Subcutaneous preadipocyte (primary cell): Measurements from ENCODE around the gene CMTM3. TPM values are rescaled to one million over a fixed set of nuclear protein-coding genes. Genes with fewer than 3 reads are reported as not detected.

Experiments
- small RNA-seq: library from RNA; depleted of rRNA; stranded (forward); fragments of <200 nt; gene quantifications from one replicate; pipeline ENCODE3, GENCODE V24; 2012
- total RNA-seq: library from RNA; depleted of rRNA; stranded (reverse); fragments of >200 nt; gene quantifications from 2 replicates; pipeline ENCODE4 v1.2.3, GENCODE V29; 2012

The CMTM3 gene
- total RNA-seq = 15.8 and 17.4 TPM in 2 replicates

DNA sequence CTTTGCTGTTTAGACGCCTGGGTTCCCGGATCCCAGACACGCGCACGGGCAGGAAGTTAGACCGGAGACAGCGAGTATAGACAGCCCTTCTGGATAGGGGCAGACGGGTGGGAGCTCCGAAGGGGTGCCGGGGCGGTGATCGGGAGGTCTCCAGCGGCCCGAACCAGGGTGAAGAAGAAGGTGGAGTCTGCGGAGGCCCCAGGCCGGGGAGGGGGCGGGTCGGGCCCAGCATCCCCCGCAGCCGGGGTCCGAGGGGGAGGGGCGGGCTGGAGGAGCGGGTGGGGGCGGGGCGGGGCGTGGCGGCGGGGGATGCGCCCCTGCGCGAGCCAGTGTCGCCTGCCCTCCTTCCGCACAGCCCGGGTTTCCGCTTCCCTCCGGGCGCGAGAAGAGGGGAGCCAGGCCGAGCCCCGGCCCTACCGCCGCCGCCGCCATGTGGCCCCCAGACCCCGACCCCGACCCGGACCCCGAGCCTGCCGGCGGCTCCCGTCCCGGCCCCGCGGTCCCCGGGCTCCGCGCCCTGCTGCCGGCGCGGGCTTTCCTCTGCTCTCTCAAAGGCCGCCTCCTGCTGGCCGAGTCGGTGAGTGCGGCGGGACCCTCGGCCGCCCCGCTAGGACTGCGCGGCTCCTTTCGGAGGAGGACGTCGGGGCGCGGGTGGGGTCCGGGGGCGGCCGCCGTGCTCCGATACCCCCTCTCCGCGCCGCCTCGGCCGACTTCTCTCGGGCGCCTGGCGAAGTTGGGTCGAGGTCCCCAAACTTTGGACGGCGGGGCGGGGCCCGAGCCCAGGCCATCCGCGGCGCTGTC, at the start of gene CMTM3:
CMTM3 (plus strand) TSS at position 329 of the 801 bp plus-strand sequence; CDS start at position 431, 102 bp downstream.

DNA sequence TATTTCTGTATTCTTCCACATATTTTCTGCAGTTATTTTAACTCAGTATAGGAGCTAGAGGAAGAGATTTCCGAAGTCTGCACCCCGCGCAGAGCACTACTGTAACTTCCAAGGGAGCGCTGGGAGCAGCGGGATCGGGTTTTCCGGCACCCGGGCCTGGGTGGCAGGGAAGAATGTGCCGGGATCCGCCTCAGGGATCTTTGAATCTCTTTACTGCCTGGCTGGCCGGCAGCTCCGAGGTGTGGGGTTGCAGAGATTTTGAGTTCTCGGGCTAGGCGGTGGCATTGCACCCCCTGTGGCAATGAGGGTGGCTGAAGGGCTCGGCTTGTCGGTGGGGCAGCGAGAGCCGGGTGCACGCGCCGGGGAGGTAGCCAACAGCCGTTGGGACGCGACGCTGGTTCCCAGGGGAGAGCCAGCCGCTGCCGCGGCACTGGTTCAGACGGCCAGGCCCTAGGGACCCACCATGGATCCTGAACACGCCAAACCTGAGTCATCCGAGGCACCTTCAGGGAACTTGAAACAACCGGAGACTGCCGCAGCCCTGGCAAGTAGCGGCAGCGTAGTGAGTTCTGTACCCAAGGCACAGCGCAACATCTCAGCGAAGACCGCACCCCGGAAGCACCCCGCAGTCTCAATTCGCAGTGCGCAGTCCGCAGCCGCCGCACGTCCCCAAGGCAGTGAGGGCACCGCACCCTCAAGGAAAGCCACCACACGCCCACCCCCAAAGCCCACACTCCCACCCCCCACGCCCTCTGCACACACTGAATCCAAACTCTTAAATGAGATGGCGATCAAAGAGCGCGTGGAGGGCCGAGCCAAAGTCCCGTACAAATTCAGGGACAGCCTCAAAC, 38.2 kb upstream of the CMTM3 start, which contains the start of gene CMTM1:
CMTM1 (plus strand) TSS at position 389 of the 851 bp plus-strand sequence; CDS start at position 464, 75 bp downstream.

DNA sequence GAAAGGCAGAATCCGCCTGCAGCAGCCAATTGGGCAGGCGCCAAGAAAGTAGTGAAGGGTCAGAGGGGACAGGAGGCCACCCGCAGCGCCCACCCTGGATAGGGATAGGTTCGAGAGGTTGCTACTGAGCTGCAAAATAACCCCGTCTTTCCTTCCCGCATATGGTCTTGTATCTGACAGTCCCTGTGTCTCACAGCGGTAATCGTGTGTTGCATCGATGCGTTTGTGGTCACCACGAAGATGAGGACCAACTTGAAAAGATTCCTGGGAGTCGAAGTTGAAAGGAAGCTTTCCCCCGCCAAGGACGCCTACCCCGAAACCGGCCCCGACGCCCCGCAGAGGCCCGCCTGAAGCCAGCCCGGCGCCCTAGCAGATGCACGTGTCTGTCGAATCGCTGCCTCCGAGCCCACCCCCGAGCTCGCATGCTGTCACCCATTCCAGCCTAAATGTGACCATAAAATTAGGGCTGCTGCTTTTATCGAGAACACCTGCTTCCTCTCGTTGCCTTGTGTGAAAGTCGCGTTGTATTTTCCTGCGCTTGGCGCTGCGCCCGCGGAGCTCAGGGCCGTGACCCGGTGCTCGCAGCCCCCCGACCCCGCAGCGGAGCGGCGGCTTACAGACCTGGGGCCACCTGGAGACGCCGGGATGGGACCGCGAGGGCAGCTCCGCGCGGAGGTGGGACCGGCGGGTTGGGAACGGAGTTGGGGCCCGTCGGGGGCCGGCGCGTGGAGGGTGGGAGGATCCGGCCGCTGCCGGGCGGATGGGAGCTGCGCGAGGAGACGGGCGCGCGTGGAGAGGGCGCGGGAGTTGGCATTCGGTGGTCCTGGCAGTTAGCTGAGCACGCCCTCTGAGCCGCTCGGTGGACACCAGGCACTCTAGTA, 25.6 kb upstream of the CMTM3 start, which contains the start of gene CMTM2:
CMTM2 (plus strand) TSS at position 813 of the 881 bp plus-strand sequence. CDS start 145 bp downstream, outside the sequence.

Small RNA genes lying within 50 kb of the gene (small RNA-seq; reads per million reads assigned to genes)
- not detected for gene CKLF-CMTM1

Other genes with a start within 250 kb of the CMTM3 start
- 0.37 TPM in 1 of 2 replicates, not detected in the other for gene CDH5, start 238.0 kb upstream of the CMTM3 start, total RNA-seq
- gene BEAN1, start 177.4 kb upstream of the CMTM3 start, total RNA-seq = 0.73 and 3.1 TPM in 2 replicates
- gene TK2, start 54.6 kb upstream of the CMTM3 start, total RNA-seq = 25.4 and 26.8 TPM in 2 replicates
- 42.0 and 50.3 TPM in 2 replicates for gene CKLF, start 52.1 kb upstream of the CMTM3 start, total RNA-seq
- 1.8 TPM in 2 replicates for gene CMTM1, start 38.3 kb upstream of the CMTM3 start, total RNA-seq
- not detected in 2 replicates for gene CMTM2, start 25.2 kb upstream of the CMTM3 start, total RNA-seq
- gene CMTM4, start 92.0 kb downstream of the CMTM3 start, total RNA-seq = 16.9 and 20.3 TPM in 2 replicates
- 67.6 and 76.4 TPM in 2 replicates for gene DYNC1LI2, start 146.9 kb downstream of the CMTM3 start, total RNA-seq
- gene TERB1, start 196.9 kb downstream of the CMTM3 start, total RNA-seq = not detected in 2 replicates
- gene NAE1, start 226.3 kb downstream of the CMTM3 start, total RNA-seq = 79.4 and 81.3 TPM in 2 replicates
- not detected in 2 replicates for gene CA7, start 239.7 kb downstream of the CMTM3 start, total RNA-seq